Astrocyte (in vitro differentiated cells and primary cell): ENCODE measurements around the gene CHN1. TPM values are rescaled to one million over a fixed set of nuclear protein-coding genes. Genes with fewer than 3 reads are reported as not detected.

Source experiments
- DNase-seq: peaks from one replicate; pipeline ENCODE4 v3.0.0-alpha.2; 2010; ENCODE audit warnings: low read depth
- FAIRE-seq: peaks from 2 replicates; lab custom pipeline; 2011; peaks lifted over from hg19 to GRCh38; lab: Jason Lieb, UNC
- H2AFZ ChIP-seq: 2 replicates; pipeline ENCODE4 v1.6.0; 2012; ENCODE audit warnings: low read depth, low read length, inconsistent platforms
- H3K27ac ChIP-seq: 2 replicates; pipeline ENCODE4 v1.5.1; 2011; ENCODE audit warnings: low read depth, low read length, inconsistent platforms
- H3K27me3 ChIP-seq: 2 replicates; pipeline ENCODE4 v1.6.0; 2011; ENCODE audit warnings: low read length, inconsistent platforms; ENCODE audit not compliant: insufficient read depth
- H3K36me3 ChIP-seq: 2 replicates; pipeline ENCODE4 v1.5.1; 2011; ENCODE audit warnings: low read length, inconsistent platforms; ENCODE audit not compliant: insufficient read depth
- H3K4me1 ChIP-seq: 2 replicates; pipeline ENCODE4 v1.5.1; 2011; ENCODE audit warnings: low read length, inconsistent platforms; ENCODE audit not compliant: insufficient read depth
- H3K4me2 ChIP-seq: 2 replicates; pipeline ENCODE4 v1.6.0; 2012; ENCODE audit warnings: low read length, inconsistent platforms
- H3K4me3 ChIP-seq: 2 replicates; pipeline ENCODE4 v1.5.1; 2011; ENCODE audit warnings: low read depth, mild to moderate bottlenecking, low read length, inconsistent platforms; ENCODE audit not compliant: insufficient read depth
- H3K79me2 ChIP-seq: 2 replicates; pipeline ENCODE4 v1.6.0; 2012; ENCODE audit warnings: mild to moderate bottlenecking, low read length, inconsistent platforms; ENCODE audit not compliant: insufficient read depth
- H3K9ac ChIP-seq: 2 replicates; pipeline ENCODE4 v1.6.0; 2012; ENCODE audit warnings: mild to moderate bottlenecking, low read length, inconsistent platforms
- H3K9me3 ChIP-seq: 2 replicates; pipeline ENCODE4 v1.5.1; 2012; ENCODE audit warnings: low read depth, mild to moderate bottlenecking, low read length, inconsistent platforms; ENCODE audit not compliant: insufficient read depth
- H4K20me1 ChIP-seq: 2 replicates; pipeline ENCODE4 v1.6.0; 2012; ENCODE audit warnings: low read length, inconsistent platforms; ENCODE audit not compliant: insufficient read depth
- H3K27ac Mint-ChIP-seq: one replicate; pipeline ENCODE4 v1.8.0; 2021; ENCODE audit warnings: mild to moderate bottlenecking, mixed read lengths; ENCODE audit not compliant: unreplicated experiment
- H3K27me3 Mint-ChIP-seq: one replicate; pipeline ENCODE4 v1.8.0; 2021; ENCODE audit warnings: low read depth, mixed read lengths; ENCODE audit not compliant: unreplicated experiment
- H3K36me3 Mint-ChIP-seq: one replicate; pipeline ENCODE4 v1.8.0; 2021; ENCODE audit warnings: low read depth, mixed read lengths; ENCODE audit not compliant: unreplicated experiment
- H3K4me1 Mint-ChIP-seq: one replicate; pipeline ENCODE4 v1.8.0; 2021; ENCODE audit warnings: low read depth, mixed read lengths; ENCODE audit not compliant: unreplicated experiment
- H3K4me3 Mint-ChIP-seq: one replicate; pipeline ENCODE4 v1.8.0; 2021; ENCODE audit warnings: mild to moderate bottlenecking, moderate library complexity, mixed read lengths; ENCODE audit not compliant: unreplicated experiment
- H3K9me3 Mint-ChIP-seq: one replicate; pipeline ENCODE4 v1.8.0; 2021; ENCODE audit warnings: mild to moderate bottlenecking, mixed read lengths; ENCODE audit not compliant: unreplicated experiment
- CTCF ChIP-seq: IDR thresholded peaks from 2 replicates; pipeline ENCODE4 v1.5.1; 2011; ENCODE audit warnings: low read depth, mild to moderate bottlenecking, inconsistent platforms, low read length, moderate library complexity; ENCODE audit not compliant: insufficient read depth
- EZH2 ChIP-seq: IDR thresholded peaks from 2 replicates; pipeline ENCODE4 v1.6.1; 2012; ENCODE audit warnings: mild to moderate bottlenecking, low read length, inconsistent platforms; ENCODE audit not compliant: insufficient read depth
- total RNA-seq: library from RNA; stranded (reverse); gene quantifications from 2 replicates; pipeline ENCODE4 v1.2.1, GENCODE V29; 2021

The CHN1 gene
- total RNA-seq, 1 donor from 2014 or later: 23.9 TPM

- no peak for TF ChIP-seq EZH2
- peak; percentile 82 for TF ChIP-seq CTCF
- peak; percentile 73 for DNase-seq
- H3K4me1 Mint-ChIP-seq: peaks cover 18% of the 10 kb centered on the region
- Histone ChIP-seq H3K4me2 (peak overlapping the region; percentile 58), H3K4me3 (no peak overlapping the region), H3K27me3 (no peaks in the 10 kb centered on the region), H3K9me3 (no peaks in the 10 kb centered on the region), H3K36me3 (no peaks in the 10 kb centered on the region), H4K20me1 (no peaks in the 10 kb centered on the region), H3K79me2 (no peaks in the 10 kb centered on the region), H3K4me1 (peaks cover 9% of the 10 kb centered on the region), H2AFZ (peak overlapping the region; percentile 73), H3K27ac (peak overlapping the region; percentile 60), H3K9ac (peak overlapping the region; percentile 51)
- H3K36me3 Mint-ChIP-seq: no peaks in the 10 kb centered on the region
- no peak for FAIRE-seq
- no peaks in the 10 kb centered on the region for H3K27me3 Mint-ChIP-seq
- H3K4me3 Mint-ChIP-seq: no peak overlapping the region
- H3K27ac Mint-ChIP-seq: peak overlapping the region; percentile 73
- no peaks in the 10 kb centered on the region for H3K9me3 Mint-ChIP-seq
Observed at GRCh38 chr2:174771631-174772471, 233.3 kb downstream of the CHN1 start.

- H3K36me3 Mint-ChIP-seq: no peaks in the 10 kb centered on the region
- no peak overlapping the region for H3K27ac Mint-ChIP-seq
- no peak overlapping the region for H3K4me2 ChIP-seq
- no peak overlapping the region for H3K4me3 Mint-ChIP-seq
- H3K27ac ChIP-seq: no peak overlapping the region
- H4K20me1 ChIP-seq: no peaks in the 10 kb centered on the region
- DNase-seq (no peak), FAIRE-seq (no peak)
- H3K9me3 Mint-ChIP-seq: no peaks in the 10 kb centered on the region
- TF ChIP-seq CTCF: no peak
- TF ChIP-seq EZH2: no peak
- no peaks in the 10 kb centered on the region for H3K27me3 ChIP-seq
- H3K9ac ChIP-seq: no peak overlapping the region
- no peak overlapping the region for H2AFZ ChIP-seq
- H3K79me2 ChIP-seq: no peaks in the 10 kb centered on the region
- no peak overlapping the region for H3K4me3 ChIP-seq
- H3K4me1 ChIP-seq: peaks cover 9% of the 10 kb centered on the region
- no peaks in the 10 kb centered on the region for H3K9me3 ChIP-seq
- no peaks in the 10 kb centered on the region for H3K36me3 ChIP-seq
- H3K4me1 Mint-ChIP-seq: peaks cover 15% of the 10 kb centered on the region
- no peaks in the 10 kb centered on the region for H3K27me3 Mint-ChIP-seq
Observed at GRCh38 chr2:174771136-174771535, 234.0 kb downstream of the CHN1 start.

- H3K27ac ChIP-seq: no peak overlapping the region
- TF ChIP-seq CTCF (no peak), EZH2 (no peak)
- no peaks in the 10 kb centered on the region for H3K9me3 ChIP-seq
- Mint-ChIP-seq H3K4me3 (no peak overlapping the region), H3K9me3 (no peaks in the 10 kb centered on the region), H3K36me3 (no peaks in the 10 kb centered on the region), H3K27ac (no peak overlapping the region), H3K4me1 (peaks cover 31% of the 10 kb centered on the region), H3K27me3 (no peaks in the 10 kb centered on the region)
- FAIRE-seq: no peak
- no peaks in the 10 kb centered on the region for H3K36me3 ChIP-seq
- no peaks in the 10 kb centered on the region for H4K20me1 ChIP-seq
- no peaks in the 10 kb centered on the region for H3K79me2 ChIP-seq
- no peak overlapping the region for H3K4me2 ChIP-seq
- DNase-seq: no peak
- no peak overlapping the region for H2AFZ ChIP-seq
- H3K4me1 ChIP-seq: peaks cover 21% of the 10 kb centered on the region
- no peaks in the 10 kb centered on the region for H3K27me3 ChIP-seq
- no peak overlapping the region for H3K9ac ChIP-seq
- H3K4me3 ChIP-seq: no peak overlapping the region
Observed at GRCh38 chr2:174768557-174768956, 236.6 kb downstream of the CHN1 start.
